ENCODE data around the gene UBTD1.

Gene UBTD1

GRCh38 chr10:97508342-97508741 lies 9.6 kb downstream of the UBTD1 start:
- Histone ChIP-seq H3K4me3 (ENCODE audit: low read depth, low read length) (no peak overlapping the region), H3K4me1 (ENCODE audit: control insufficient read depth in 1 of 2, insufficient read depth in 2 of 2, low read length in 2 of 2) (no peaks in the 10 kb centered on the region), H3K27ac (ENCODE audit: low read depth, low read length) (no peak overlapping the region), H2AFZ (ENCODE audit: insufficient read depth, low read length, poor library complexity) (no peak overlapping the region), H4K8ac (ENCODE audit: low read depth, low read length) (no peak overlapping the region), H3K79me2 (ENCODE audit: control insufficient read depth, insufficient read depth, low read length, poor library complexity) (no peaks in the 10 kb centered on the region), H4K12ac (ENCODE audit: low read depth, low read length) (no peak overlapping the region), H2BK12ac (ENCODE audit: low read length) (no peak overlapping the region), H3K9ac (ENCODE audit: low read length) (no peak overlapping the region), H2BK120ac (ENCODE audit: insufficient read depth, low read length, poor library complexity) (no peak overlapping the region), H2AK5ac (ENCODE audit: low read length) (no peak overlapping the region), H2BK5ac (ENCODE audit: low read depth, low read length, poor library complexity) (no peak overlapping the region), H3K4ac (ENCODE audit: low read depth, low read length) (no peak overlapping the region), H3K4me2 (ENCODE audit: low read length) (no peak overlapping the region), H3K23ac (ENCODE audit: low read length) (no peak overlapping the region), H3K9me3 (ENCODE audit: insufficient read depth, low read depth, low read length) (peaks cover 2% of the 10 kb centered on the region), H3K18ac (ENCODE audit: low read length) (no peak overlapping the region), H4K91ac (ENCODE audit: low read depth, low read length) (no peak overlapping the region), H3K36me3 (ENCODE audit: control insufficient read depth in 1 of 2, insufficient read depth in 2 of 2, low read length in 2 of 2) (no peaks in the 10 kb centered on the region), H3K79me1 (ENCODE audit: low read length) (no peaks in the 10 kb centered on the region), H3K27me3 (ENCODE audit: insufficient read depth, low read length) (no peaks in the 10 kb centered on the region), H3K14ac (ENCODE audit: low read length) (no peak overlapping the region)
- WGBS (ENCODE audit: extremely low coverage, insufficient coverage, insufficient read length) = no CpG with 5 or more reads among the region's 1 CpG
- DNase-seq = no peak

GRCh38 chr10:97509120-97509680 lies 10.5 kb downstream of the UBTD1 start:
- Histone ChIP-seq H3K9ac (ENCODE audit: low read length) (no peak overlapping the region), H3K14ac (ENCODE audit: low read length) (no peak overlapping the region), H2BK120ac (ENCODE audit: insufficient read depth, low read length, poor library complexity) (no peak overlapping the region), H3K4me2 (ENCODE audit: low read length) (no peak overlapping the region), H4K12ac (ENCODE audit: low read depth, low read length) (no peak overlapping the region), H3K27ac (ENCODE audit: low read depth, low read length) (no peak overlapping the region), H3K4ac (ENCODE audit: low read depth, low read length) (no peak overlapping the region), H3K4me3 (ENCODE audit: low read depth, low read length) (no peak overlapping the region), H4K8ac (ENCODE audit: low read depth, low read length) (no peak overlapping the region), H2AFZ (ENCODE audit: insufficient read depth, low read length, poor library complexity) (no peak overlapping the region), H2BK5ac (ENCODE audit: low read depth, low read length, poor library complexity) (no peak overlapping the region), H3K79me1 (ENCODE audit: low read length) (no peaks in the 10 kb centered on the region), H3K23ac (ENCODE audit: low read length) (no peak overlapping the region), H3K27me3 (ENCODE audit: insufficient read depth, low read length) (no peaks in the 10 kb centered on the region), H3K79me2 (ENCODE audit: control insufficient read depth, insufficient read depth, low read length, poor library complexity) (no peaks in the 10 kb centered on the region), H2AK5ac (ENCODE audit: low read length) (no peak overlapping the region), H3K4me1 (ENCODE audit: control insufficient read depth in 1 of 2, insufficient read depth in 2 of 2, low read length in 2 of 2) (no peaks in the 10 kb centered on the region), H3K36me3 (ENCODE audit: control insufficient read depth in 1 of 2, insufficient read depth in 2 of 2, low read length in 2 of 2) (no peaks in the 10 kb centered on the region), H4K91ac (ENCODE audit: low read depth, low read length) (no peak overlapping the region), H3K9me3 (ENCODE audit: insufficient read depth, low read depth, low read length) (no peaks in the 10 kb centered on the region), H2BK12ac (ENCODE audit: low read length) (no peak overlapping the region), H3K18ac (ENCODE audit: low read length) (no peak overlapping the region)
- no peak for DNase-seq
- no CpG with 5 or more reads among the region's 8 CpGs for WGBS (ENCODE audit: extremely low coverage, insufficient coverage, insufficient read length)

- no peaks in the 10 kb centered on the region for H3K27me3 ChIP-seq (ENCODE audit: insufficient read depth, low read length)
- H2BK5ac ChIP-seq (ENCODE audit: low read depth, low read length, poor library complexity) = no peak overlapping the region
- H3K79me1 ChIP-seq (ENCODE audit: low read length) = no peaks in the 10 kb centered on the region
- H4K91ac ChIP-seq (ENCODE audit: low read depth, low read length) = no peak overlapping the region
- no peak overlapping the region for H3K14ac ChIP-seq (ENCODE audit: low read length)
- no peak overlapping the region for H3K9ac ChIP-seq (ENCODE audit: low read length)
- H3K79me2 ChIP-seq (ENCODE audit: control insufficient read depth, insufficient read depth, low read length, poor library complexity) = peaks cover 1% of the 10 kb centered on the region
- no peak overlapping the region for H4K8ac ChIP-seq (ENCODE audit: low read depth, low read length)
- DNase-seq = no peak
- no peak overlapping the region for H3K18ac ChIP-seq (ENCODE audit: low read length)
- H2BK120ac ChIP-seq (ENCODE audit: insufficient read depth, low read length, poor library complexity) = no peak overlapping the region
- no peak overlapping the region for H3K27ac ChIP-seq (ENCODE audit: low read depth, low read length)
- no peak overlapping the region for H2AFZ ChIP-seq (ENCODE audit: insufficient read depth, low read length, poor library complexity)
- H3K36me3 ChIP-seq (ENCODE audit: control insufficient read depth in 1 of 2, insufficient read depth in 2 of 2, low read length in 2 of 2) = no peaks in the 10 kb centered on the region
- no peak overlapping the region for H2BK12ac ChIP-seq (ENCODE audit: low read length)
- no peaks in the 10 kb centered on the region for H3K4me1 ChIP-seq (ENCODE audit: control insufficient read depth in 1 of 2, insufficient read depth in 2 of 2, low read length in 2 of 2)
- no peak overlapping the region for H3K4me2 ChIP-seq (ENCODE audit: low read length)
- no peak overlapping the region for H4K12ac ChIP-seq (ENCODE audit: low read depth, low read length)
- no peak overlapping the region for H3K4me3 ChIP-seq (ENCODE audit: low read depth, low read length)
- no peak overlapping the region for H3K23ac ChIP-seq (ENCODE audit: low read length)
- no peak overlapping the region for H2AK5ac ChIP-seq (ENCODE audit: low read length)
- no CpG with 5 or more reads among the region's 4 CpGs for WGBS (ENCODE audit: extremely low coverage, insufficient coverage, insufficient read length)
- no peaks in the 10 kb centered on the region for H3K9me3 ChIP-seq (ENCODE audit: insufficient read depth, low read depth, low read length)
- H3K4ac ChIP-seq (ENCODE audit: low read depth, low read length) = no peak overlapping the region
These were observed 12.0 kb downstream of the UBTD1 start for GRCh38 chr10:97510686-97511085.

GRCh38 chr10:97511711-97512440 lies 13.2 kb downstream of the UBTD1 start:
- WGBS (ENCODE audit: extremely low coverage, insufficient coverage, insufficient read length) = no CpG with 5 or more reads among the region's 3 CpGs
- Histone ChIP-seq H3K4me3 (ENCODE audit: low read depth, low read length) (no peak overlapping the region), H4K91ac (ENCODE audit: low read depth, low read length) (no peak overlapping the region), H4K12ac (ENCODE audit: low read depth, low read length) (no peak overlapping the region), H2BK12ac (ENCODE audit: low read length) (no peak overlapping the region), H3K4me2 (ENCODE audit: low read length) (no peak overlapping the region), H3K9me3 (ENCODE audit: insufficient read depth, low read depth, low read length) (no peaks in the 10 kb centered on the region), H2BK120ac (ENCODE audit: insufficient read depth, low read length, poor library complexity) (no peak overlapping the region), H3K27ac (ENCODE audit: low read depth, low read length) (no peak overlapping the region), H3K36me3 (ENCODE audit: control insufficient read depth in 1 of 2, insufficient read depth in 2 of 2, low read length in 2 of 2) (no peaks in the 10 kb centered on the region), H3K23ac (ENCODE audit: low read length) (no peak overlapping the region), H2AFZ (ENCODE audit: insufficient read depth, low read length, poor library complexity) (no peak overlapping the region), H3K4ac (ENCODE audit: low read depth, low read length) (no peak overlapping the region), H2BK5ac (ENCODE audit: low read depth, low read length, poor library complexity) (no peak overlapping the region), H3K9ac (ENCODE audit: low read length) (peak overlapping the region; percentile 7), H2AK5ac (ENCODE audit: low read length) (no peak overlapping the region), H4K8ac (ENCODE audit: low read depth, low read length) (no peak overlapping the region), H3K18ac (ENCODE audit: low read length) (no peak overlapping the region), H3K79me2 (ENCODE audit: control insufficient read depth, insufficient read depth, low read length, poor library complexity) (peaks cover 1% of the 10 kb centered on the region), H3K27me3 (ENCODE audit: insufficient read depth, low read length) (no peaks in the 10 kb centered on the region), H3K79me1 (ENCODE audit: low read length) (no peaks in the 10 kb centered on the region), H3K14ac (ENCODE audit: low read length) (no peak overlapping the region), H3K4me1 (ENCODE audit: control insufficient read depth in 1 of 2, insufficient read depth in 2 of 2, low read length in 2 of 2) (no peaks in the 10 kb centered on the region)
- DNase-seq = no peak
